Measurements from ENCODE around the gene WWOX.

The WWOX gene

DNA sequence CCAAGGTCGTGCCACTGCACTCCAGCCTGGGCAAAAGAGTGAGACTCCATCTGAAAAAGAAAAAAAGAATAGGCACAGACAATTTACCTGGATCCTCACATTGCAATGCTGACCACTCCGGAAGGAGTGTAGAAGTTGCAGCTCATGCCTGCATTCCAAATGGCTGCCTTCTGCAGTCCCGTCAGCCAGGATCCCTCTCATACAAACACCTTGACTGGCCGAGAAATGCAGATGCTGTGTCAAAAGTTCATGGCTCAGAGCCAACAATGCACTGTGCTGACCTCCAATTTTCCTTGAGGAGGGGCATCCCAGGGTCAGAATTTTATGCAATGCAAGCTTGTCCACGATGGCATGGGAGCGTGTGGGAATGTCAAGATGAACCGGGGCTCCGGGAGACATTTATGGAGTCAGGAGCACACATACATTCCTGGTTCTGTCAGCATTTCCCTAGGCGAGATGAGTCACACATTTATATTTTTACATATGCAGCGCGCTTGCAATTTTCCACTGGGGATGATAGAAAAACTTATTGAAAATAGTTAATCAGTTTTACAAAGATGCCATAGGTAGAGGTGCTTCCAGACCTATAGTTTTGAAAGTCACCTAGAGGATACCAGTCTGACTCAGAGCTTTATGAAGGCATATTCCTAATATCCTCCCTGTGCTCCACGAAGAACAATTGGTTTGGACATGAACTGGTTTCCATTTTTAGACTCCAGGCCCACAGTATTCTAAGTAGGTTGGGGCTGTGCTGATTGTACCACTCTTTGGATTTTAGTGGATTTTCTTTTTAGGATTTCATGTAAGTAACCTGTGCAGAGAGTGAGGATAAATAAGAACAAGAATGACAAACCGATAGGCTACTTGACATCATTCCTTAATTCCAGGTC, 886.5 kb downstream of the WWOX start:
- no peak for DNase-seq (ENCODE audit: insufficient read length, low spot score)
- FAIRE-seq: no peak
- no peak for TF ChIP-seq PAX5 (IDR thresholded peaks at IDR 0.05; ENCODE audit: insufficient read depth, low read length, severe bottlenecking)
- TF ChIP-seq TAF1 (IDR thresholded peaks at IDR 0.05; ENCODE audit: low read depth, low read length): no peak
- no peak for TF ChIP-seq SPI1 (IDR thresholded peaks at IDR 0.05; ENCODE audit: low read depth, low read length)
- no peak for TF ChIP-seq POU2F2 (IDR thresholded peaks at IDR 0.05; ENCODE audit: low read depth, low read length)
- no peak for TF ChIP-seq POLR2A (IDR thresholded peaks at IDR 0.05; ENCODE audit: low read depth, low read length)
- TF ChIP-seq POLR2AphosphoS5 (IDR thresholded peaks at IDR 0.05; ENCODE audit: low read depth, low read length): no peak

DNA sequence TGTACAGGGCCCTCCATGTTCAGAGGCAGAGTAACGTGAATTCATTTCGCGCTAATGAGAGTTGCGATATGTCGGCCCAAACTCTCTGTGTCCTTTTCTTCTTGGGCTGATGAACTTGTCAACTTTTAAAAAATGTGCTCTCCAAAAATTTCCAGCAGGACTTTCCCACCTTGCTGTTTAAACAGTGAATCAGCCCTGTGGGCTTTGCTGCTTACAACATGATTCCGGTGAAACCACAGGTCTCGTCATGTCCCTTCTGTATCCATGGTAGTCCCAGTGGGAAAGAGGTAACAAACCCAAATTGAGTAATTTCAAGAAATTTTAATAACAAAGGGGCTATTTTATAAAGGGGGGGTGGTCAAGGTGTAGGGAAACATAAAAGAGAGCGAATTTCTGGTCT, 888.2 kb downstream of the WWOX start:
- TF ChIP-seq TAF1 (IDR thresholded peaks at IDR 0.05; ENCODE audit: low read depth, low read length) (no peak), POLR2AphosphoS5 (IDR thresholded peaks at IDR 0.05; ENCODE audit: low read depth, low read length) (no peak), PAX5 (IDR thresholded peaks at IDR 0.05; ENCODE audit: insufficient read depth, low read length, severe bottlenecking) (no peak), POU2F2 (IDR thresholded peaks at IDR 0.05; ENCODE audit: low read depth, low read length) (no peak), POLR2A (IDR thresholded peaks at IDR 0.05; ENCODE audit: low read depth, low read length) (no peak), SPI1 (IDR thresholded peaks at IDR 0.05; ENCODE audit: low read depth, low read length) (no peak)
- FAIRE-seq: no peak
- no peak for DNase-seq (ENCODE audit: insufficient read length, low spot score)

DNA sequence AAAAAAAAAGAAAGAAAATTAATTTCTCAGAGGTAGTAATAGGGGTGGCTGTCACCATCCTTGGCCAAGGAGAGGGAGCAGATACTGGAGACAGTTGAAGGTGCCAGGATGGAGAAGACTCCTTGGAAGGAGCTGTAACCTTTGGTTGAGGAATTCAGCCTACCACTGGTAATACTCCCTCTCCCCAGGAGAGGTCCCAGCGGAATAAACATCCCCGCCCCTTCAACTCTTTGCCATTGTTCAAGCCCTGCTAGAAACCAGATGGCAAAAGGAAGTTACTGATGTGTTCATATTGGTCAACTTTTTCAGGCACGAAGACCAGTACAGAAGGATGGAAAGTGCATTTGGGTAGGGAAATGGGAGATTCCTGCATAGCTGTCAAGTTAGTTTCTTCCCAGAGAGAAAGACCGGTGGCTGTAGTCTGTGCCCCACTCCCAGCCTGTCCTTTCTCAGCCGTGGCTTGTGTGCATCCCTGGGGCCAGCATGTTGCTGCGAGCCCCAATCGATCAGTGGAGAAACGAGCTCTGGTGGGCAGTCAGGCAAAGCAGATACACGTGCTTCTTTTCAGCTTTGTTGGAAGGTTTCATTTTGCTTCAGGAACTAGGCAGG, 889.0 kb downstream of the WWOX start:
- FAIRE-seq (no peak), DNase-seq (ENCODE audit: insufficient read length, low spot score) (no peak)
- TF ChIP-seq PAX5 (IDR thresholded peaks at IDR 0.05; ENCODE audit: insufficient read depth, low read length, severe bottlenecking) (no peak), POLR2AphosphoS5 (IDR thresholded peaks at IDR 0.05; ENCODE audit: low read depth, low read length) (no peak), SPI1 (IDR thresholded peaks at IDR 0.05; ENCODE audit: low read depth, low read length) (no peak), TAF1 (IDR thresholded peaks at IDR 0.05; ENCODE audit: low read depth, low read length) (no peak), POLR2A (IDR thresholded peaks at IDR 0.05; ENCODE audit: low read depth, low read length) (no peak), POU2F2 (IDR thresholded peaks at IDR 0.05; ENCODE audit: low read depth, low read length) (no peak)

DNA sequence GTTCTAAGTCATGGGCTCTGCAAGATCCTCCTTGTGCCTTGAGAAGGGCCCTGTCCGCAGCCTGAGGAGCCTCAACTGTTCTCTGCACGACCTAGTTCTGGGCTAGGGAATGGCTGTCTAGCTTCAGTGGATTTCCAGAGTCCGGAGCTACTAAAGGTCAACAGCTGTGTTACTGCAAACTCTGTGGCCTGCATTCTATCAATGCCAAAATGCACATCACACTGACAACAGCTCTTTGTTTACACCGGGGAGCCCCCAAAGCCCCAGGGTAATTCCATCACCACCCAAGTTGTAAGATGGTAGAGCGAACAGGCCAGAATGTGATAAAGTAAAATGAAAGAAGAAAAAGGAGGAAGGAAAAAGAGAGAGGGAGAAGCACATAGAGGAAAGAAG, 890.9 kb downstream of the WWOX start:
- FAIRE-seq: no peak
- no peak for DNase-seq (ENCODE audit: insufficient read length, low spot score)
- no peak for TF ChIP-seq POLR2A (IDR thresholded peaks at IDR 0.05; ENCODE audit: low read depth, low read length)
- no peak for TF ChIP-seq PAX5 (IDR thresholded peaks at IDR 0.05; ENCODE audit: insufficient read depth, low read length, severe bottlenecking)
- TF ChIP-seq SPI1 (IDR thresholded peaks at IDR 0.05; ENCODE audit: low read depth, low read length): no peak
- no peak for TF ChIP-seq TAF1 (IDR thresholded peaks at IDR 0.05; ENCODE audit: low read depth, low read length)
- no peak for TF ChIP-seq POU2F2 (IDR thresholded peaks at IDR 0.05; ENCODE audit: low read depth, low read length)
- no peak for TF ChIP-seq POLR2AphosphoS5 (IDR thresholded peaks at IDR 0.05; ENCODE audit: low read depth, low read length)

DNA sequence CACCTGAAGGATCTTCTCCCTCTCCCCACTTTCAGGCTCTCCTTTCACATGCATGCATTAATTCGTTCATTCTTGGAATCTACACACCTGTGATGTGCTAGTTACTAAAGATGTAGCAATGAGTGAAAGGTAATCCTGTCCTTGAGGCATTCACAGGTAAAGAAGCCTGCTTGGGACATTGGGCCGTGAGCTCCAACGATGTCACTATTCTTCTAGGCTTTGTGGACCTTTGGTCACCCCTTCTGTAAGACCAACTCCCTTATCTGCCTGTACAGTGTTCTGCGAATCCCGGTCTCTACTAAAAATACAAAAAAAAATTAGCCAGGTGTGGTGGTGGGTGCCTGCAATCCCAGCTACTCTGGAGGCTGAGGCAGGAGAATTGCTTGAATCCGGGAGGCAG, 892.5 kb downstream of the WWOX start:
- TF ChIP-seq POLR2AphosphoS5 (IDR thresholded peaks at IDR 0.05; ENCODE audit: low read depth, low read length) (no peak), TAF1 (IDR thresholded peaks at IDR 0.05; ENCODE audit: low read depth, low read length) (no peak), POLR2A (IDR thresholded peaks at IDR 0.05; ENCODE audit: low read depth, low read length) (no peak), PAX5 (IDR thresholded peaks at IDR 0.05; ENCODE audit: insufficient read depth, low read length, severe bottlenecking) (no peak), POU2F2 (IDR thresholded peaks at IDR 0.05; ENCODE audit: low read depth, low read length) (no peak)
- FAIRE-seq (no peak), DNase-seq (ENCODE audit: insufficient read length, low spot score) (no peak)

DNA sequence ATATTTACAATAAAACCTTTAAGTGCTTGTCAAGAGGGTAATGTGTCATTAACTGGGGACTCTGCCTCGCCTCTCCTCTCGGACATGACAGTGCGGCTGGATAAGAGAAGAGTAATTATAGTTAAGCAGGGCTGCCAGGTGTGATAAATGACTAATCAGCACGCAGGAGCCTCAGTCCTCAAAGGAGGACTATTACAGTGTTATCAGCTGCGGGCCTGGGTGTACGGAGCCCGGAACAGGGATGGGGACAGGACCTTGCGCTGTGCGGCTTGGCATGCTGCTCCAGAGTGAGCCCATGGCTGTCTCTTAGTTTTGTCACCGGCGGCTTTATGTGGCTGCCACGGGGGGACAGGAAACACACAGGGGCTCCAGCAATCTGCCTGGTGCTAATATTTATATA, 893.9 kb downstream of the WWOX start:
- TF ChIP-seq POLR2A (IDR thresholded peaks at IDR 0.05; ENCODE audit: low read depth, low read length) (no peak), POU2F2 (IDR thresholded peaks at IDR 0.05; ENCODE audit: low read depth, low read length) (no peak), TAF1 (IDR thresholded peaks at IDR 0.05; ENCODE audit: low read depth, low read length) (no peak), PAX5 (IDR thresholded peaks at IDR 0.05; ENCODE audit: insufficient read depth, low read length, severe bottlenecking) (no peak), POLR2AphosphoS5 (IDR thresholded peaks at IDR 0.05; ENCODE audit: low read depth, low read length) (no peak), SPI1 (IDR thresholded peaks at IDR 0.05; ENCODE audit: low read depth, low read length) (no peak)
- DNase-seq (ENCODE audit: insufficient read length, low spot score): no peak

DNA sequence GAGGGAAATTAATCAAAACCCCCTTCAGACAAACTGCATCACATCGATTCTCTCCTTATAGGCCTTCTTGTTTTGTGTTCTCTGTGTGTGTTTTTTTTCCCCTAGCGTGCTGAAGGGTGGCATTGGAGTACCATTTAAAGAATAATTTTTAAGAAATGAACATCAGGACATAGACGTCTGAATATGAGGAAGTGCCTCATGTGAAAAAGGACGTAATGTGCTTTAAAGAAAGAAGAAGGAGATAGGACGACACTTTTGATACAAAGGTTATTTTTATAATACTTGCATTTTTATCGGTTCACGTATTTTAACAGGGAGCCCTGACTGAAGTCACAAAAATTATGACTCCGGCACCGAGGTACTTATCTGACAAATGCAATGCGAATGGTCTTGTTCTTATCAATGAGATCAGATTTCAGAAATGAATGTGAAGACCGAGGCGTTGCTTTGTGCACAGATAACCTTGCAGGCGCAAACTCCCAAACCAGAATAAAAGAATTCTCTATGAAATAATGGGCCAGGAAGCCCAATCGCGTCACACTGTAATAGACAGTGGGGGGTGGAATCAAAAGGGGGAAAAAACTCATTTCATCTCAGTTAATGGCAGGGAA, 894.8 kb downstream of the WWOX start:
- DNase-seq (ENCODE audit: insufficient read length, low spot score) (no peak), FAIRE-seq (no peak)
- TF ChIP-seq SPI1 (IDR thresholded peaks at IDR 0.05; ENCODE audit: low read depth, low read length): no peak
- no peak for TF ChIP-seq POLR2A (IDR thresholded peaks at IDR 0.05; ENCODE audit: low read depth, low read length)
- no peak for TF ChIP-seq POU2F2 (IDR thresholded peaks at IDR 0.05; ENCODE audit: low read depth, low read length)
- TF ChIP-seq POLR2AphosphoS5 (IDR thresholded peaks at IDR 0.05; ENCODE audit: low read depth, low read length): no peak
- no peak for TF ChIP-seq PAX5 (IDR thresholded peaks at IDR 0.05; ENCODE audit: insufficient read depth, low read length, severe bottlenecking)
- TF ChIP-seq TAF1 (IDR thresholded peaks at IDR 0.05; ENCODE audit: low read depth, low read length): no peak

More for the DNA sequence above, 893.9 kb downstream of the WWOX start:
- FAIRE-seq: no peak

DNA sequence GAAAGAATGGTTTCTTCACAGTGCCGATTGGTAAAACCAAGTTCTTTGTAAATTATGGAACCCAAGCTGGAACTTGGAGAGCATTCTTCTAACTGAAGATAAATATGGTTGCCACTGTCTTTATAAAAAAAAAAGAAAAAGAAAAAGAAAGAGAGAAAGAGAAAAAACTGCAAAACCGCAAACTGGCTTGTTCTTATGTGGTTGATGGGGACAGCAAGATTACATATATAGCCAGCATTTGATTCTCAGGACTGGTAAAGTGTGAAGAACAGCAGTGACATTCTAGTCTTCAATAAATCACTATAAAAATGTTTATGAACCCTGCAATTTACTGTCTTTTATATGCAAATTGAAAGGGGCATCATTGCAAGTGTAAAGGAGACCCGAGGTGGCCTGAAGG, 896.0 kb downstream of the WWOX start:
- FAIRE-seq (no peak), DNase-seq (ENCODE audit: insufficient read length, low spot score) (no peak)
- TF ChIP-seq PAX5 (IDR thresholded peaks at IDR 0.05; ENCODE audit: insufficient read depth, low read length, severe bottlenecking) (no peak), POLR2A (IDR thresholded peaks at IDR 0.05; ENCODE audit: low read depth, low read length) (no peak), POLR2AphosphoS5 (IDR thresholded peaks at IDR 0.05; ENCODE audit: low read depth, low read length) (no peak), SPI1 (IDR thresholded peaks at IDR 0.05; ENCODE audit: low read depth, low read length) (no peak), TAF1 (IDR thresholded peaks at IDR 0.05; ENCODE audit: low read depth, low read length) (no peak), POU2F2 (IDR thresholded peaks at IDR 0.05; ENCODE audit: low read depth, low read length) (no peak)

DNA sequence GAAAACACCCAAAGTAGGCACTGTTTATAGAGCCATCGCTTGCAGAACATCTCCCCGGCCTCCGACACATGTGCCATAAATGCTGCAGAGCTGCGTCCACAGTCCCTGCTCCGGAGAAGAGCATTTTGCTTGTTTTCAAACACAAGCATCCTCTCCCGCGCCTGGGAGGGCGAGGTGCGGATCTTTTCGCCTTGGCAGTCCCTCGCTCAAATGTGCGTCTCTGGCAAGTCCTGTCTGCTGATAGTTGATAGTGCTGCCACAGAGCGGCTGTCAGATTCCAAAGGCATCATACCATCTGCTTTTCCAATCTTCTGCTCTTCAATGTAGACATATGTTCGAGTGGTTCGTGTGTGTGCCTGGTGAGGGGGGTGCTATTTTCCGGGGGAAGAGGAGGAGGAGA, 897.3 kb downstream of the WWOX start:
- TF ChIP-seq POLR2AphosphoS5 (IDR thresholded peaks at IDR 0.05; ENCODE audit: low read depth, low read length) (no peak), SPI1 (IDR thresholded peaks at IDR 0.05; ENCODE audit: low read depth, low read length) (no peak), TAF1 (IDR thresholded peaks at IDR 0.05; ENCODE audit: low read depth, low read length) (no peak), POU2F2 (IDR thresholded peaks at IDR 0.05; ENCODE audit: low read depth, low read length) (no peak), POLR2A (IDR thresholded peaks at IDR 0.05; ENCODE audit: low read depth, low read length) (no peak), PAX5 (IDR thresholded peaks at IDR 0.05; ENCODE audit: insufficient read depth, low read length, severe bottlenecking) (no peak)
- FAIRE-seq (no peak), DNase-seq (ENCODE audit: insufficient read length, low spot score) (no peak)

Data from GM12891 (cell line).